ENCODE results near the gene ACTL10.

ACTL10 gene

GRCh38 chr20:33650111-33650752, 16.5 kb upstream of the ACTL10 start:
- no peak for DNase-seq

DNA sequence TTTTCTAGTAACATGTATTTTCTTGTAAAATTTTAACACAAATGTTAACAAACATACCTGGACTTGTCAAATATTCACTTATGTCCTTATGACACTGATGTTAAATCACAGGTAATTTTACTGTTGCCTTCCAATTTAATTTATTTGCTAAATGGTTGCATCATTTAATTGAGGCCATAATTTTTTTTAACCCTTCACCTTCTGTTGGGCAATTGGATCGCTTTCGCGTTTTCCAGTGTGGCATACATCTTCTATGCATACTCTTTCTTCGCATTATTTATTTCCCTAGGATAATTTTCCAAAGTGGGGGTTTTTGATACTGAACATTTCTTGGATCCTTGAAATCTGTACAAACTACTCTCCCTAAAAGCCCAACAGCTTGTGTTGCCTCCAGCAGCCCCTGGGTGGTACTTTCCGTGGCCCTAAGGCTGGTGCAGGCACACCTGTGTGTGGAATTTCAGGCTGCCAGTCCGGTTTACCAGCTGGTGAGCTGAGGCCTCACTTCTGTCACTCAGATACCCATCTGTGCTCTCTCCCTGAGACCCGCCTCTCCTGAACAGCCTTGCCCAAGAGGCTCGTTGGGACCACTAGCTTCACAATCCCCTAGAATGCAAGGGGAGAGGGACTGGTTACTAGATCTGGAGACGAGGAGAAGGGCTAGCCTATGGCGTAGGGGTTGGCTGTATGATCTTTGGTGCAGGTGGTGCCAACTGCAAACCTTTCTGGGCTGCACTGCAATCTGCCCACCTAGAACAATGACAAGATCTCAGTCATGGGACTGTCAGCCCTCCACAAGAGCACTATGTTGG, 15.8 kb upstream of the ACTL10 start:
- DNase-seq = no peak

- no peak for DNase-seq
These were observed 15.1 kb upstream of the ACTL10 start for GRCh38 chr20:33651562-33652048.

- peak; percentile 53 to 62 for DNase-seq
These were observed 13.4 kb upstream of the ACTL10 start for GRCh38 chr20:33653218-33653899.

- DNase-seq = peak in 1 of 2 experiments; percentile 24
These were observed 12.7 kb upstream of the ACTL10 start for GRCh38 chr20:33653900-33654596.

- DNase-seq = peak in 1 of 2 experiments; percentile 15
These were observed 12.0 kb upstream of the ACTL10 start for GRCh38 chr20:33654680-33655161.

DNA sequence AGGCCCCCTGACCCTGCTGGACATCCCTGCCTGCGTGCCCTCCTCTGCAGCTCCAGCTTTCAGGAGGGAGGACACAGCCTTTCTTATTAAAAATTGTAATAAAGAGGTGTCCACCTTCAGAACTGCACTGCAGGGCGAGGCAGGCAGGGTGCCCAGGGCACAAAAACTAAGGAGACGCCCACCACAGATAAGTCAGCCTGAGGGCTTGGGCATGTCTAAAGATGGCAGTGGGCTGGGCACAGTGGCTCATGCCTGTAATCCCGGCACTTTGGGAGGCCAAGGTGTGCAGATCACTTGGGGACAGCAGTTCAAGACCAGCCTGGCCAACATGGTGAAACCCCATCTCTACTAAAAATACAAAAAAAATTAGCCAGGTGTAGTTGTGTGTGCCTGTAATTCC, 11.6 kb upstream of the ACTL10 start:
- no peak for DNase-seq

DNA sequence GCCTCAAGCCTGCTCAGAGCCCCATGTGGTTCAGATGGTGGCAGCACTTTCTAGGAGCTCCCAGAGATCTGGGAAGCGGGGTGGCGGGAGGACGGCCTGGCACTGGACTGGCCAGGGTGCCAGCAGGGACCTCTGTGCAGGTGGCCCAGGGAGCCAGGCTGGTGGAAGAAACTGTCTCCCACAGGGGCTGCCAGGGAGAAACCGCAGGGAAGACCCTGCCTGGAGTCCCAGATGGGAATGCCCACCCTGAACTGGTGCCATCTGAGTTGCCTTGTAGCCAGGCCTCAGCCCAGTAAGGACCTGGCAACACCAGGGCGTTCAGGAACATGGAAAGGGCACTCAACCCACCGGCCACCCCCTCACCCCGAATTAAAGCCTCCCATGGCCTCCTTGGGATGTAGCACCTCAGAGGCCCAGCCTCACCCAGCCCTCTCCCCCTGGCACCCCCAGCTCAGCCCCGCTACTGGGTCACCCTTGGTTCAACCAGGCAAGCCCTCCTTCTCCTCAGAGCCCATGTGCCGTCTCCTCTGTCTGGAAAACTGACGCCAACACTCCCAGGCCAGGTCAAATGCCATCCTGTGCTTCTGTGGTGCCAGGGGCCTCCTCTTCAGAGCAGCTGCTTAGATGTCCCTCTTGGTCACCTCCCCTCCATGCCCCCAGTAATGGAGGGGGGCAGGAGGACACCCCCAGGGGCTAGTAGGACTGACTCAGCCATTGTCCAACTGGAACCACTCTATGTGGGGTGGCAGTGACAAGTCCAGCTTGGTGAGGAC, 10.5 kb upstream of the ACTL10 start:
- peak in 1 of 2 experiments; percentile 15 for DNase-seq

DNA sequence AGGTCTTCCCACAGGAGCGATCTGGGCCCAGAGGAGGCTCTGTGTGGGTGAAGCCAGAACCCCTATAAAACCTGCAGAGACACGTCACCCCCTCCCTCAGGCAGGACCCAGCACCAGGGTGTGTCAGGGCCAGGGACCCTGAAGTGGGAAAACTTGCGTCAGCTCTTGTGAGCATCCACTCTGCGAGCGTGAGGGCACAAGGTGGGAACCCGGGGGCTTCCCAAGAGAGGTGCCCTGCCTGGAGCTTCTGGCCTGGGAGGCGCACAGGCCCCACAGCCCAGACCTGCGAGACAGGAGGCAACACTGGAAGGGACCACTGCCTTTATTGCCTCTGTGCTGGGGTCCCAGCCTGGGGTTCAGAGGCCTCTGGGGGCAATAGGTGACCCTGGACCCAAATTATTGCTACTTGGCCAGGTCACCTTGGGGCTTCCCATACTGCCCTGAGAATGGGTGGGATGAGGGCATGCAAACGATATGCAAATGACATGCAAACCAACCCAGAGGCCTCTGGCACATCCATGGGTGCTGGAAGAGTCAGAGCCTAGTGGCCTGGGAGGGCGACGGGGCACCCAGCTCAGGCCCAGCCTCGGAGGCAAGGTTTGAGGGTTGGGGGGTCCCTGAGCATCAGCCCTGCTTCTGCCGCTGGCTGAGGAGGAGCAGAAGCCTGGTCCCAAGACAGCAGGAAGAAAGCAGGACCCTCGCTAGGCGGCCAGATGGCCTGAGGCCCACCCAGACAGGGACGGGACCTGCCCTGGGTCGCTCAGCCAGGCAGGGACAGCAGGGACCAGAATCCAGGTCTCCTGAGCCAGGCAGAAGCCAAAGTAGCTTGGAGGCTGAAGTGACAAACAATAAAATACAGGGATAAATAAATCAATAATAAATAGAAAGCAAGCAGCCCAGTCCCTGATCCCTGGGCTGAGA, 9.7 kb upstream of the ACTL10 start:
- DNase-seq = no peak

DNA sequence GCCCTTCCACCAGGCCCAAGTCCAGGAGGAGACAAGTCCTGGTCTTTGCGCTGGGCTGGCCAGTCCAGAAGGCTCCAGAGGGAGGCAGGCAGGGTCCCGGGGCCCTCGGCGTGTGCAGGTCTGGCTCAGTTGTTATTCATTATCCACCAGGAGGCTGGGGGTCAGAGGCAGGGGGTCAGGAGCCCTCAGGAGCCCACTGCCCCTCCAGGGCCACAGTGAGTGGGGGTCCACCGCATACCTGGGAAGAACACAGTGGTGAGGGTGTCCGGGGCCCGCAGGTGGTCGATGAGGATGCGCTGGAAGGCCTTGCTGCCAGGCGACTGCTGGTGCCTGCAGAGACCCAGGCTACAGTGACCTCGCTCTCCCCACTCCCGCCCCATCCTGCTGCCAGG, 9.0 kb upstream of the ACTL10 start:
- no peak for DNase-seq

DNA sequence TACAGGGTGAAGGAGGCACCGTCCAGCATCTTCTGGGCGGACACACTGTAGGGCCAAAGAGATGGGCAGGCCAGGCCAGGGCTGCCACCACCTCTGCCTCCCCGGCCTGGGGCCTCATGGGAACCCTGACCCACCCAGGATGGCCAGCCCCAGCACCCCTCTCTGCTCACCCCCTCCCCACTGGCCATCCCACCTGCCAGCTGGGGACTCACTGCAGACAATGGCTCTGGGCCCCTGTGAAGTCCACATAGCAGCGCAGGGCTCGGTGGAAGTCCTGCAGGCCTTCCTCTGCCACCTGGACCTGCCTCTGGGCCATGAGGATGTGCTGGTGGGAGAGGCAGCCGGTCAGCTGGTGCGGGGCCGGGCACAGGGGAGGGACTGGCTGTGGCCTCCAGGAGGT, 8.2 kb upstream of the ACTL10 start:
- DNase-seq = no peak

DNA sequence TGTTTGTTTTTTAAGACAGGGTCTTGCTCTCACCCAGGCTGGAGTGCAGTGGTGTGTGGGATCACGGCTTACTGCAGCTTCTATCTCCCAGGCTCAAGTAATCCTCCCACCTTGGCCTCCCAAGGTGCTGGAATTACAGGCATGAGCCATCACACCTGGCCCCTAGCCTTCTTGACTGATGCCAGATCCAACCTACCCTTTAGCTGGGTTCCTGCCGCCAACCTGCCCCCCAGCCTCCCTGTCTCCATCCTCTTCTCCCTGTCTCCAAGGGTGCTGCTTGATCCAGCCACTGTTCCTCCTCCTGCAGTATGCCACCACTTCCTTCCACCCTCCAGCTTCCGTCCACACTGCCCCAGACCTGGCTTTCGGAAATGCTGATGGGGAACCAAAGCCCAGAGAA, 7.8 kb upstream of the ACTL10 start:
- no peak for DNase-seq

GRCh38 chr20:33659341-33660034, 7.3 kb upstream of the ACTL10 start:
- no peak for DNase-seq

GRCh38 chr20:33660035-33660684, 6.6 kb upstream of the ACTL10 start:
- DNase-seq = no peak

DNA sequence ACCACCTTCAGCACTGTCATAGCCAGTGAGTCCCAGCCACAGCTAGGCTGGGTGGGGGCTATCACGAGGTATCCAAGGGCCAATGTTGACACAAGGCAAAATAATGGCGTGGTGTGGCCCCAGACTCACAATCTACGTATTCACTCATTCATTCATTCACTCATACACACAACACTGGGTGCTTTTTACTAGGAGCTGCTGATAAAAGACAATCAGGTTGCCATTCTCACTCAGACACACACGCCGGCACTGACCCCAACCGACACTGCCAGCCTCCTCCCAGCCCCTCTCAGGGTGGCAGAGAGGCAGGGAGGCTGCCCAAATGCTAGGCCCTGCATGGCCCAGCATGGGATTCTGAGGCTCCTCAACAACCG, 6.1 kb upstream of the ACTL10 start:
- DNase-seq = no peak

- DNase-seq = no peak
These were observed 4.6 kb upstream of the ACTL10 start, which contains the start of gene C20orf144 for GRCh38 chr20:33662172-33662571. Gene C20orf144, plus strand, starts transcription at chr20:33662327. Its CDS starts 19 bp downstream, at chr20:33662346.

DNA sequence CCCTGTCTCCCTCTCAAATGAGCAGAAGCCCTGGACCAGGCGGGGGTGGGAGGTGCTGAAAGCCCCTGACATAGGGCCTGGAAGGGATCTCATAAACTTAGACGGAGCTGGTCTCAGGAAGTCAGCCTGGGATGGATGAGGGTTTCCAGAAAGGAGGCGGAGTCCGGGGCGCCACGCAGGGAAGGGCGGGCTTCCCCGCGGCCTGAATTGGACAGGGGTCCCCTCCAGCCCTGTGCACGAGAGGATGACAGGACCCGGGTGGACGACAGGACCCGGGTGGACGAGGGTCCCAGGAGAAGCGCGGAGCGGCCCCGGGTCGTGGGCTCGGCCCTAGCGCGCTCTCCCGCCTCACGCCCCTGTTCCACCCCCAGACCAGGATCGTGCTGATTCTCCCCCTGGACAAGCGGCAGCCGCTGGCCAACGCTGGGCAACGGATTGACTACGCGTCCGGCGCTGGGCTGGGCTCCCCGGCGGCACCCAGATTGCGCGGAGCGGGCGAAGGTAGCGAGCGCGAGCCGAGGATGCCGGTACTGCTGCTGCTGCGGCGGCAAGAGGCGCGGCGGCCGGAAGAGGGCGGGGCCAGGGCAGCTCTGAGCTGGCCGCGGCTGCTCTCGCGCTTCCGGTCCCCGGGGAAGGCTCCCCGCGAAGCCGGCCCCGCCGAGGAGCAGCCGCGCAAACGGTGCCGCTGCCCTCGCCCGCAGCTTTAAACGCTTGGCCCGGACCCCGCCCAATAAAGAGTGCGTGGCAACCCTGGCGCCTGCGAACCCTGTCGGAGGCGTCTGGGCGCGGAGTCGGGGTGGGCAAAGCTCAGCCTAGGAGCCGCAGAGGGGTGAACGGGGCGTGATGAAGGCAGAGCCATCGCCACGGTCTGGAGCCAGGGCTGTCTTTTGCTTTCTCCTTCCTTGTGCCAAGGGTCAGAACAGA, 3.3 kb upstream of the ACTL10 start:
- DNase-seq = peak; percentile 87 to 90

DNA sequence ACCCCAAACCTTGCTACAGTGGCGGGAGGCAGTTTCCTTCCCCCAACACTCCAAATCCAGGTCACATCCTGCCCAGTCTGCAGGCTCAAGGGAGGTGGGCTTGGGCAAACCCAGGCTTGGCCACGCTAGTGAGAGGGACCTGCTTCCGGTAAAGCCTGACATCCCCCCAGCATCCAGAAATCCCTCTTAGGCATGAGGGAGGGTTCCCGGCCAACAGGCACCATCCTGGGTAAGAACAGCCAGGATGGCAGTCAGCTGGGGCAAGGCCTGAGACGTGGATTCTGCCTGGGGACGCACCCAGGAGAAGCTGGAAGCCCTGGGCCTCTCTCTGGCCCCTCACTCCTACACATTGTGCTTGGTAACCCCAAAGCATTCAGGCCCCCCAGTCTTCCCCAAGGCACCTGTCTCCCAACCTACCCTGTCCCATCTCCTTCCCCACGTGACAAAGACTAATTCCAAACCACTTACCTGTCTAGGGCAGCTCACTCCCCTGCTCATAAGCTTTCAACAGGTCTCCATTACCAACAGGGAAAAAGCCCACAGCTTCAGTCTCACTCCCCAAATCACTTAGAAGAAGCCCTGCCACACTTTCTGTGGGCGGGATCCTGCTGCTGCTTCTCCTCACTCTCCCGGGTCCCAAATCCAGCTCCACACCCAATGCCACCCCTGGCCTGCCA, 2.5 kb upstream of the ACTL10 start:
- DNase-seq = peak in 1 of 2 experiments; percentile 38
